Left forelimb (tissue), 1 donor: Measurements from ENCODE around the gene MLXIP.
"Not testable (repeated sequence)": the region's sequence is repeated elsewhere in the genome, so short reads cannot be mapped to it uniquely, and the experiment has no call there.

Source experiments
- DNase-seq: peaks from one replicate; pipeline ENCODE4 v3.0.0-alpha.2; 2018; ENCODE audit warnings: low spot score

The MLXIP gene

DNA sequence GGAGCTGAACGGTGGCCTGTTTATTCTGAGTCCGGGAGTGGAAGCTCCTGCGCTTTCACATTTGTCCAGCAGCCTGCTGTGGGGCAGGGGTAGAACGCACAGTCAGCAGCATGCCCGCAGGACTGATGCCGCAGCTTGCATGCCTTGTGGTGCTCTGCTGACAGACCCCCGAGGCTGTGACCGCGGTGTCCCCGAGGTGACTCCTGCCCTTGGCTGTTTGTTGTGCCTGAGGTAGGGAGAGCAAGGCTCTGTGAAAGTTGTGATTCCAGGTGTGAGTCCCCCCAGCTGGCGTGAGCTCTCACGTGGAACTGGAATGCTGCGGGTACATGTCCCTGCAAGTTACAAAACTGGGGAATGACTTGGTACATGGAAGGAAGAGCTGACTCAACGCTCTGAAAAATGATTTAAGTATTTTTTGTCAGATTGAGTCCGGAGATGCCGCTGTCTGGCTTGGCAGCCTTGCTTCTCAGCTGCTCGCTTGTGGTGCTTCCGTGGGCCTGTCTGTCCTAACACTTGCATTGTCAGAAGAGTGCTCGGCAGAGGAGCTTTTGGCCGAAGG lies 18.1 kb downstream of the MLXIP start:
- DNase-seq: no peak

DNA sequence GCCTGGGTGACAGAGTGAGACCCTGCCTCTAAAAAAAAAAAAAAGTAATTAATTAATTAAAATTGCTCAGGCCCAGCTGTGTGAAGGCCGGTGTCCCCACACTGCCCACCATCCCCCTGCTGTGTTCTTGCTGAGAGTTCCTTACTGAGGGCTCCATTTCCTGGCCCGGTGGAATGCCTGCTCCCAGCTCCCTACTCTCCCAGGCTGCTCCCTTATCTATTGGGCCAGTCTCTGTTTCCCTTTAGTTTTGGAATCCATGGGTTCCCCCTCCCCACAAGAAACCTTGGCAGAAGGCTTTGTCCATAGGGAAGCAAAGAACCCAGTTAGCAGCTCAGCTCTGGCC lies 19.0 kb downstream of the MLXIP start:
- DNase-seq: peak; percentile 65

GRCh38 chr12:122097927-122098756 lies 19.6 kb downstream of the MLXIP start:
- peak; percentile 65 for DNase-seq

- peak; percentile 49 for DNase-seq
These were observed 20.8 kb downstream of the MLXIP start for GRCh38 chr12:122099280-122099749.

- DNase-seq: no peak
These were observed 21.3 kb downstream of the MLXIP start for GRCh38 chr12:122099856-122100255.

GRCh38 chr12:122100568-122100967 lies 22.0 kb downstream of the MLXIP start:
- DNase-seq: no peak

- DNase-seq: no peak
These were observed 23.8 kb downstream of the MLXIP start for GRCh38 chr12:122102331-122102730.

- no peak for DNase-seq
These were observed 26.3 kb downstream of the MLXIP start for GRCh38 chr12:122104844-122105243.

GRCh38 chr12:122105496-122105895 lies 26.9 kb downstream of the MLXIP start:
- not testable (repeated sequence) for DNase-seq

DNA sequence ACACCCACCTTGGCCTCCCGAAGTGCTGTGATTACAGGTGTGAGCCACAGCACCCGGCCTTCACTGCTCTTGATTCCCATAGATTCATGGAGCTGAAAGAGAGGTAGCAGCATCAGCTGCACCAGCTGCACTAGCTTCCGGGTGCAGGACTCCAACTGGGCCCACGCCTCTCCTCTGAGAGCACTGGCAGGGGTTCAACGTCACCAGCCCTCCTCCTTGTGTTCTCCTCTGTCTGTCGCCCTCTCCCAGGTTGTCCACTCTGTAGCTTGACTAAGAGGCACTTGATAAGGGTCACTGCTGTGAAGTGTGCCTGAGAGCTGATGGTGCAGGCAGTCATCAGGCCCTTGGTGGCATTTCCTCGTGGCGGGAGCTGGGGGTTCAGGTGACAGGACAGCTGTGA lies 28.3 kb downstream of the MLXIP start:
- peak; percentile 59 for DNase-seq

- no peak for DNase-seq
These were observed 28.7 kb downstream of the MLXIP start for GRCh38 chr12:122107261-122107660.

DNA sequence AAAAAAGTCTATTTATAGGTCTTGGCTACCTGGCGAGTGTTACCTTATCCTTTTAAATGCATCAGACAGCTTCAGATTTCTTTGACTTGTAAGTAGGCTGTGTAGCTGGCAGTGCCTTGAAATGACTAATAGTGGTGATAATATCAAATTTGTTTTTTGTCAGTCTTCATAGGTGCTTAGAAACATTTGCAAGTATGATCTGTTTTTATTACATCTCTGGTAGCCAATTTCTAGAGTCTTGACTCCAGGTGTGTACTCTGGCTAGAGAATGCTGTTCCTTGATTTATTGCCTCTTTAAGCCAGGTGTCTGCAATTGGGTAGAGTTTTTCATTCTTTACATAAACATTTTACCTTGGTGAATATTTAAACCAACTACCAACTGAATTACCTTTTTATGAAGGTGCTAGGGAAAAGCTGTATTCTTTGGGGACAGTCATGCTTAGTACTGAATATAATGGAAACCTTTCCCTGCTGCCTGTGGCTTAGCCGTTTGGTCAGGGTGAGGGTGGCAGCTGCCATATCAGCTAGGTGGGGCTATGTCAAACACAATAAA lies 32.6 kb downstream of the MLXIP start:
- DNase-seq: no peak

GRCh38 chr12:122116707-122117535 lies 38.4 kb downstream of the MLXIP start:
- peak; percentile 61 for DNase-seq

DNA sequence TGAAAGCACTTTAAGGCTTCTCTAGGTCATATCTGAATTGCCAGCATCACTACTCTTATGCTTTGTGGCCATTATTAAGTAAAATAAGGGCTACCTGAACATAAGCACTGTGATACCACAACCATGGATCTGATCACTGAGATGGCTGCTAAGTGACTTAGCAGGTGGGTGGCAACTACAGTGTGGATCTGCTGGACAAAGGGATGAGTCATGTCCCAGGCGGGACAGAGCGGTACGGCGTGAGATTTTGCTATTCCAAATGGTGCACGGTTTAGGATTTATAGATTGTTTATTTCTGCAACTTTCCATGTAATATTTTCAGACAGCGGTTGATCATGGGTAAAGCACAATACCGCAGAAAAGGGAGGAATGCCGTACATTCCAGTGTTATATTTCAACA lies 39.4 kb downstream of the MLXIP start:
- no peak for DNase-seq

DNA sequence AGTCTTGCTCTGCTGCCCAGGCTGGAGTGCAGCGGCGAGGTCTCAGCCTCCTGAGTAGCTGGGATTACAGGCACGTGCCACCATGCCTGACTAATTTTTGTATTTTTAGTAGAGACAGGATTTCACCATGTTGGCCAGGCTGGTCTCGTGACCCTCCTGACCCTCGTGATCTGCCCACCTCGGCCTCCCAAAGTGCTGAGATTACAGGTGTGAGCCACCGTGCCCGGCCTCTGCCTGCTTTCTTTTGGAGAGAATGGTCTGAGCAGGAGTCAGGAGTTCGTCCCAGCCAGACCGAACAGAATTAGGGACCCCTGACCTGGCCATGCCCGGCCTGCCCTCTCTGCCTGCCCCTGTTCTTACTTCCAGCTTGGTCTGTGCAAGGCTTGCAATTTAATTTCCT lies 42.8 kb downstream of the MLXIP start:
- not testable (repeated sequence) for DNase-seq

DNA sequence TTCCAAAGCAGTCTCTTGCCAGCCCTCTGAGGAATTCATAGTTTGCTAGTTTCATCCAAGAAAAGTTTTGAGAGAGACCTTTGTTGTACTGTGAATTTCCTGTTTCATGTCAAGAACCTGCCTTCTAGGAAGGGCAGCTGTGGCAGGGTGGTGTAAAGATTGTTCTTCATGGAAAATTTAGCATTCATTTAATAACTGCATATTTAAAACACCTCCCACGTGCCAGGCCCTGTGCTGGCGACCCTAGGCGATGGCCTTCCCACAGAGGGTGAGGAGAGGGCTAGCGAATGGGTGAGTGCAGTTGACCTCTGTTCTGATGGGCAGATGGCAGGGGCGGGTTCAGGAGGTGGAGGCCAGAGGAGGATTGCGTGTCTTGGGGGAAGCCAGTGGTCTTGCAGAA lies 43.2 kb downstream of the MLXIP start:
- DNase-seq: no peak

DNA sequence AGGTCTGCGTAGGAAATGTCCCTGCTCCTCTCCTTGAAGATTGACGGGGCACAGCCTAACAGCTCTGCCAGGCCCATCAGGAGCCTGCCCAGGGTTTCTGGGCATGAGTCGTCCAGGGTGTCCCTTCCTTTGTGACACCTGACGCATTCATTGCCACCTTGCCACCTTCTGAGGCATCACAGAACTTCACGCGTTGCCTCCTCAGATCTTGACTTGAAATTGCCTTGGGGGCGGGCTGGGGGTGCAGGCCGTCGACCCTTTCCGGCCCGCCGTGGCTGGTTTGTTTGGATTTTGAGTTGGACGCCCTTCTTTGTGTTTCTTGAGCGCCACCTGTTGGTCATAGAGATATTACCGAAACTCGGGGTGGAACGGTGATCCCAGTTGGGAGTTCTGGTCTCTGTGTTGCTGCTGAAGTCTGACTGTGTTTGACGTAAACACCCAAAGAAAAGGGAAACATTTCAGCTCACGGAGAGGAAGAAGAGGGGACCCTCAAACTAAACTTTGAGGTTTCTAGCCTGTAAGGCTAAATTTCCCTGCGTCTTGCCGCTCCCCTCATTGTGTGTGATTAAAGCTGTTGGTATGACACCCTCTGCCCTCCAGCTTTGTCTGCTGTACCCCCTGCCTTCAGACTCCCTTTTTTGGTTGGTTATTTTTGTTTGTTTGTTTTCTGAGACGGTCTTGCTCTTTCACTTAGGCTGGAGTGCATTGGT lies 44.6 kb downstream of the MLXIP start:
- DNase-seq: peak; percentile 80

GRCh38 chr12:122123761-122124145 lies 45.2 kb downstream of the MLXIP start:
- peak; percentile 47 for DNase-seq

DNA sequence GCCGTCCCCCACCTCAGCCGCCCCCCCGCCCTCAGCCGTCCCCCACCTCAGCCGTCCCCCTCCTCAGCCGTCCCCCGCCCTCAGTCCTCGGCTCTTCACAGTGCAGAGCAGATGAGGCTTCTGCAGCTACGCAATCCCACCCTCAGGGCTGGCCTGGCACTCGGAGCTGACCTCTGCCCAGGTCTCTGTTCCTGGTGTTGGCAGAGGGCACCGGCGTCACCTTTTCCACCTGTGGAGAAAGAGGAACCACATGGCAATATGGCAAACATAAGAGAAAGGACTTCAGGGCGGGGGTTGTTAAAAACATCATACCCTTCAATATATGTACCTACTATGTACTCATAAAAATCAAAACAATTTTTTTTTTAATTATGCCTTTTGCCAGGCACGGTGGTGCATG lies 45.8 kb downstream of the MLXIP start:
- peak; percentile 28 for DNase-seq

- no peak for DNase-seq
These were observed 47.1 kb downstream of the MLXIP start for GRCh38 chr12:122125452-122126341.

DNA sequence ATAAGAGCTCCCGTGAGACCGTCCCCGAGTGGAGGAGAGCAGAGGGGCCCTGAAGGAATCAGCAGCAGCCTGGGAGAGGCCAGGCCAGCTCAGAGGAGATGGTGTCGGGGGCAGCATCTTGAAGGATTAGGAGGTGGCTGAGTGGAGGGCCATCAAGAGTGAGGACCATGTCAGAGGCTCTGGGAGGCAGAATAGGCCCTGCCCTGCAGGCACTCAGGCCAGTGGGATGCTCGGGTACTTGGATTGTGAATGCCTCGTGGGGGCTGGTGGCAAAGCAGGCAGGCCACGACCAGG lies 47.7 kb downstream of the MLXIP start:
- no peak for DNase-seq
